OCI-LY1 (cell line): ENCODE measurements around the gene GSTT4.

ENCODE experiments used
- CTCF ChIP-seq: fragments of 200-600 bp; sonication (generic), shearing (Covaris generic); IDR thresholded peaks from 2 replicates; pipeline ENCODE4 v1.5.1; 2017; ENCODE audit warnings: mild to moderate bottlenecking, antibody characterized with exemption, low read length, moderate library complexity, mixed read lengths
- EZH2 ChIP-seq: fragments of 200-600 bp; sonication (generic), shearing (Covaris generic); IDR thresholded peaks from 2 replicates; pipeline ENCODE4 v1.8.0; 2017; ENCODE audit warnings: borderline replicate concordance, mixed run types, mild to moderate bottlenecking, antibody characterized with exemption, low read length, moderate library complexity, mixed read lengths

GRCh38 chr22:24023204-24023789 lies 18.0 kb upstream of the GSTT4 start:
- TF ChIP-seq CTCF (no peak), EZH2 (no peak)
